Left lung (tissue), 10 donors: ENCODE results near the gene SLC38A10. TPM values are rescaled to one million over a fixed set of nuclear protein-coding genes. Genes with fewer than 3 reads are reported as not detected.
"Not testable (repeated sequence)": the region's sequence is repeated elsewhere in the genome, so short reads cannot be mapped to it uniquely, and the experiment has no call there.

Source experiments
- ATAC-seq: fragments of 200-7000 bp; cut with Tn5 transposase; one replicate; pipeline ENCODE4 v1.9.1; 2020; ENCODE audit warnings: moderate library complexity
- DNase-seq, 4 donors: peaks; one replicate each; pipeline ENCODE4 v3.0.0-alpha.2; 2013 to 2020
- H3K27ac ChIP-seq, 2 donors: fragments of 200-600 bp; sonication (generic) in 1 of 2; one replicate each; pipeline versions ENCODE4 v1.5.0 to v1.8.0; 2020 to 2021
- H3K27me3 ChIP-seq, 2 donors: fragments of 200-600 bp; sonication (generic) in 1 of 2; one replicate each; pipeline versions ENCODE4 v1.5.0 to v1.8.0; 2020 to 2021
- H3K36me3 ChIP-seq, 2 donors: fragments of 200-600 bp; sonication (generic) in 1 of 2; one replicate each; pipeline versions ENCODE4 v1.5.0 to v1.8.0; 2020 to 2021
- H3K4me1 ChIP-seq, 2 donors: fragments of 200-600 bp; one replicate each; pipeline ENCODE4 v1.8.0; 2021
- H3K4me3 ChIP-seq, 2 donors: fragments of 200-600 bp; sonication (generic) in 1 of 2; one replicate each; pipeline versions ENCODE4 v1.5.0 to v1.8.0; 2020 to 2021; ENCODE audit warnings: mild to moderate bottlenecking in 1 of 2
- H3K9me3 ChIP-seq, 2 donors: fragments of 200-600 bp; sonication (generic) in 1 of 2; one replicate each; pipeline versions ENCODE4 v1.5.0 to v1.8.0; 2020 to 2021
- CTCF ChIP-seq, 2 donors: fragments of 200-600 bp; sonication (generic) in 1 of 2; IDR thresholded peaks; one replicate each; pipeline versions ENCODE4 v1.5.0 to v1.8.0; 2021; ENCODE audit warnings: antibody characterized with exemption in 2 of 2
- intact Hi-C, 2 donors: fragments of 100-400 bp; cut with DNase I; formaldehyde crosslinking; loops; one replicate each; pipeline versions ENCODE4 v1.11.2 to v1.14.2; 2022
- polyA plus RNA-seq, 6 donors: library from polyadenylated mRNA; unstranded; fragments of 120-200 nt; gene quantifications; one replicate each; pipeline ENCODE4 v1.2.1, GENCODE V29; 2013; ENCODE audit not compliant: insufficient read length in 6 of 6
- total RNA-seq, 2 donors: library from RNA; stranded (reverse); fragmentation: NEBNext Ultra II Directional; extraction: Animal tissue kit (Norgen Biotek cat#: 25700); gene quantifications; one replicate each; pipeline ENCODE4 v1.2.1, GENCODE V29; 2021
- donor health status: DM: no; HTN: yes; CAD: no.
- donor health status: DM: no; HTN: no; CAD: no.

Gene SLC38A10
- total and polyA plus RNA-seq, 8 donors, result 48.4 to 109 (median 63.0) TPM

GRCh38 chr17:81231121-81231645 lies 63.9 kb downstream of the SLC38A10 start:
- TF ChIP-seq CTCF (IDR thresholded peaks at IDR 0.05), result no peak
- no peak overlapping the region for H3K4me3 ChIP-seq
- H3K27ac ChIP-seq, result no peak overlapping the region
- H3K4me1 ChIP-seq, result peaks cover 0 to 23% of the 10 kb centered on the region in 2 donors
- ATAC-seq (no peak), DNase-seq (peak in 1 of 4 donors; percentile 75)
- H3K36me3 ChIP-seq, result peaks cover 0 to 70% of the 10 kb centered on the region in 2 donors
- intact Hi-C loops, result no loop called here
- no peaks in the 10 kb centered on the region for H3K27me3 ChIP-seq
- peaks cover 0 to 2% of the 10 kb centered on the region in 2 donors for H3K9me3 ChIP-seq

DNA sequence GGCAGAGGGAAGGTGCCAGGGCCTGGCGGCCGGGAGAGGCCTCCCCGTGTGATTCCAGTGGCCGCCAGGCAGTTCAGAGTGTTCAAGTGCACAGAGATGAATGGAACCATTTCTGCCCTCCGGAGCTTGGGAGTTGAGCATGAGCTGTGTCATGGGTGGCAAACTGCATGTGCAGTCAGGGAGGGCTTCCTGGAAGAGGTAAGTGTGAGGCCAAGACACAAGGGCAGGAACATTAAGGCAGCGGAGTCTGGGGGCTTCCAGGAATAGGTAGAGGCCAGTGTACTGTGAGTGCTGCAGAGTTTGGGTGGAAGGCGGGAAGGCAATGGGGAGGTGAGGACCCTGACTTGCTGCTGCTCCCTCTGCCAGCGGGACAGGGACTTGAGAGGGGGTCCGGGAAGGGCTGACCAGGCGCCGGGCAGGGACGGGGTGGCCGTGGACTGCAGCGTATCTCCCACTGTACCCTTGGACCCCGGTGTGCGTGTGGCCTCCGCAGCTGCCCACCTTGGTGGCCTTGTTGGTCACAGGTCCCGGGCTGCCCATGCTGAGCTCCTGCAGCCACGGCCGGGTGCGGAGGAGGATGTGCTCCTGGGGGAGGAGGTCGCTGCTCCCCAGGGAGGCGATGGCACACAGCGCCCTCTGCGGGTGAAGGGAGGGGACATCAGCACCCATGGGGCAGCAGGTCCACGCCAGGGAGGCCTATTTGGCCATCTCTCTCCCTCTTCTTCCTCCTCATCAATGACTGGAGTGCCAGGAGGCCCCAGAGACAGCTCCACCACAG lies 64.9 kb downstream of the SLC38A10 start:
- TF ChIP-seq CTCF (IDR thresholded peaks at IDR 0.05), result no peak

GRCh38 chr17:81229666-81229920 lies 65.5 kb downstream of the SLC38A10 start:
- Histone ChIP-seq H3K4me3 (no peak overlapping the region), H3K27me3 (no peaks in the 10 kb centered on the region), H3K4me1 (peaks cover 0 to 19% of the 10 kb centered on the region in 2 donors), H3K27ac (no peak overlapping the region), H3K36me3 (peaks cover 0 to 59% of the 10 kb centered on the region in 2 donors), H3K9me3 (peaks cover 0 to 2% of the 10 kb centered on the region in 2 donors)
- intact Hi-C loops, result no loop called here
- no peak for ATAC-seq
- TF ChIP-seq CTCF (IDR thresholded peaks at IDR 0.05), result no peak
- no peak for DNase-seq

More for the DNA sequence above, 64.9 kb downstream of the SLC38A10 start:
- DNase-seq (peak in 1 of 4 donors; percentile 76), ATAC-seq (peak; percentile 9)
- H3K36me3 ChIP-seq, result peaks cover 0 to 60% of the 10 kb centered on the region in 2 donors
- intact Hi-C loops, result no loop called here
- no peak overlapping the region for H3K4me3 ChIP-seq
- H3K27me3 ChIP-seq, result no peaks in the 10 kb centered on the region
- peaks cover 0 to 19% of the 10 kb centered on the region in 2 donors for H3K4me1 ChIP-seq
- no peak overlapping the region for H3K27ac ChIP-seq
- H3K9me3 ChIP-seq, result peaks cover 0 to 2% of the 10 kb centered on the region in 2 donors

DNA sequence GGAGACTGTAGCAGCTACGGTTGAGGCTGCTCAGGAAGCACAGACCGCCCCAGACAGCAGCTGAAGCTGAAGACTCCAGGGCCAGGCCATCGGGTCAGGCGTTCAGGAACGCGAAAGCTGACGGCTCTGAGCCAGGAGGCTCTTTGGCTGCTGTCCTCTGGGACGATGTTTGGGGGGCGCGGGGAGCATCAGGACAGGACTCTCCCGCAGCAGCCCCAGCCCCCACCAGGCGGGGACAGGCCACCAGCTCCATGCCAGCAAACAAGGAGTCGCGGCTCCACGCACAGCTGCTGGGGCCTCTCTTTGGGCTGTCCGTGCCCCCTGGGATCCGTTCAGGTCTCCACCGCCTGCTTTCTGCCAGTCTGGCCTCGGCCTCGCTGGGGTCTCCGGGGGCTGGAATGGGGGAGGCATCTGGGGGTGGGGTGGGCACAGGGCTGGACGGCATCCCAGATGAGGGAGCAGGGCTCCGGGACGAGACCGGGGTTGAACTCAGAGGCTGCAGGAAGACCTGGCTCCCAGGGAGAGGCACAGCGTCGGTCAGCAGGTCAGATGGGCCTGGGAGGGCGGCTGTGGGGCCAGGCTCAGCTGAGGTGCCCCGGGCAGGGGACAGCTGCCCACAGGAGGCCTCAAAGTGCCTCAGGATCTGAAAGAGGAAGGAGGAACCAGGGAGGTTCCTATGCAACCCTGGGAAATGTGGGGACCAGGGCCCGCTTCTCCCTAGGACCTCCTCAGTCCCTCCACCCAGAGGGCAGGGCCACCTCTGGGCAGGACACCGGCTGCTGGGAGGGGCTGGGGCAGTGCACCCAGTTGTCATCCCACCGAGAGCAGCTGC lies 66.1 kb downstream of the SLC38A10 start:
- no peaks in the 10 kb centered on the region for H3K27me3 ChIP-seq
- peaks cover 0 to 20% of the 10 kb centered on the region in 2 donors for H3K4me1 ChIP-seq
- DNase-seq, result peak in 1 of 4 donors; percentile 69
- no peak for ATAC-seq
- intact Hi-C loops, result no loop called here
- H3K27ac ChIP-seq, result peak overlapping the region in 1 of 2 donors; percentile 41
- peaks cover 0 to 57% of the 10 kb centered on the region in 2 donors for H3K36me3 ChIP-seq
- no peak for TF ChIP-seq CTCF (IDR thresholded peaks at IDR 0.05)
- H3K9me3 ChIP-seq, result peaks cover 0 to 2% of the 10 kb centered on the region in 2 donors
- no peak overlapping the region for H3K4me3 ChIP-seq

DNA sequence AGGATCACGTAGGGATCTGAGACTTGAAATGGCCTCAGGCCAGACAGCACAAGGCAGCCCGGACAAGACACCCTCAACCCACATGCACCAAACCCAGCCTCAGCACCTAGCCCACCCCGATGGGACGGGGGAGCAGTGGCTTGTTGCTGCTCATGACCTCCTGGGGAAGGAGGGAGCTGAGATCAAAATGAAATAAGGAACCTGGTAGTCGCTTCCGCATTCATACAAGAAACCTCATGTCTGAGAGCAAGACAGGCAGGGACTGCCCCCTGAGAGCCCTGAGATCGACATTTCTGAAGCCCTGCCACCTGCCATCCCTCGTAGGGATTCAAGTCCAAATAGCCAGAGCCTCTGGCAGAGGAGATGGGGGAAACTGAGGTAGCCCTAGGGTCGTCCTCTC lies 66.7 kb downstream of the SLC38A10 start:
- Histone ChIP-seq H3K9me3 (peaks cover 0 to 2% of the 10 kb centered on the region in 2 donors), H3K4me3 (no peak overlapping the region), H3K27ac (peak overlapping the region in 1 of 2 donors; percentile 41), H3K36me3 (peaks cover 0 to 51% of the 10 kb centered on the region in 2 donors), H3K27me3 (no peaks in the 10 kb centered on the region), H3K4me1 (peaks cover 0 to 26% of the 10 kb centered on the region in 2 donors)
- no peak for TF ChIP-seq CTCF (IDR thresholded peaks at IDR 0.05)
- intact Hi-C loops, result no loop called here
- peak; percentile 28 for ATAC-seq
- peak in 1 of 4 donors; percentile 61 for DNase-seq

DNA sequence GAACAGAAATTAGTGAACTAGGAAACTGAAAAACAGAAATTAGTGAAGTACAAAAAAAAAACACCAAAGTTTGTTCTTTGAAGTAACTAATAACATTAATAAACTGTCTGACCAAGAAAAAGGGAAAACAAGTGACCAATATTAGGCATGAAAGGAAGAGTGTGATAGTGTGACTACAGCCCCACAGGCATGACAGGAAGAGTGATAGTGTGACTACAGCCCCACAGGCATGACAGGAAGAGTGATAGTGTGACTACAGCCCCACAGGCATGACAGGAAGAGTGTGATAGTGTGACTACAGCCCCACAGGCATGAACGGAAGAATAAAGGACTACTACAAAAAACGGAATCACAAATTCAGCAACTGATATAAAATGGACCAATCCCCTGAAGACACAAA lies 67.5 kb downstream of the SLC38A10 start:
- H3K27ac ChIP-seq, H3K9me3 ChIP-seq, intact Hi-C loops: not testable (repeated sequence)

More for the DNA sequence above, 67.5 kb downstream of the SLC38A10 start:
- not testable (repeated sequence) for DNase-seq, ATAC-seq, H3K27me3 ChIP-seq, H3K4me3 ChIP-seq
- Histone ChIP-seq H3K4me1 (peaks cover 0 to 29% of the 10 kb centered on the region in 2 donors), H3K36me3 (peaks cover 0 to 43% of the 10 kb centered on the region in 2 donors)
